Kidney capillary endothelial cell (primary cell): ENCODE measurements around the gene NEB.
"Not testable (repeated sequence)": the region's sequence is repeated elsewhere in the genome, so short reads cannot be mapped to it uniquely, and the experiment has no call there.

ENCODE experiments used
- DNase-seq: peaks from one replicate; pipeline ENCODE4 v3.0.0-alpha.2; 2018; ENCODE audit warnings: low spot score

NEB gene

GRCh38 chr2:151614159-151614558 is 120.1 kb downstream of the NEB start:
- DNase-seq: no peak

DNA sequence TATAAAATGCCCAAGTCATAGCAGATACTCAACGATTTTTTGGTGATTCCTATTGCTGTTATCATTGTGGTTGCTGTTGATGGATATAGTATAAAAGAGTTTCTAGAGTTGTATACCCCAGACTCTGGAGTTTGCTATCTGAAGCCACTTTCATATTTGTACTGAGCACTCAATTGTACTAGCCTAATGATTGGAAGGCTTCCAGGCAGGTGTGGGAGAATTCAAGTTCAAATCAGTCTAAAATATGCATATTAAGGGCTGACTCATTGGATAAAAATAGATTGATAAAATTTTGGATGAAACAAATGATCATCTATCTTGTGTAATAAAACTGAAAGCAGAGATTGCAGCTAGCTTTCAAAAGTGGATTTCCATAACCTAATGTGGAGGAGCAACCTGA is 122.9 kb downstream of the NEB start:
- DNase-seq: no peak

DNA sequence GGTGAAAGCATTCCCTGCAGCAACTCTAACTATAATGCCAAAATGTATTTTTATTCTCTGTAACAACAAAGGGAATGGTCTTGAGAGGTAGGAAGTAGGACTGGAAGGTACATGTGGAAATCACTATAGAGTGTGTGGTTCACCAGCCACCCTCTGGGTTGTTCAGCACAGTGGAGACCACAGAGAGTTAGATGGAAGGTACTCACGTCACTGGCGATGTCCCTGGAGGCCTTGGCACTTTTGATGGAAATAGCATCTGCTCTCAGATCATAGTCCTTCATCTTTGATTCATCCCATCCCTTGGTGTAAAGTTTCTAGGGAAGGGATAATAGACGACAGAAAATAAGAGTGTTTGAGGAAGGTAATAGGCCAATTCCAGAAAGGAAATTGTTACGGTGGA is 124.0 kb downstream of the NEB start:
- DNase-seq: no peak

DNA sequence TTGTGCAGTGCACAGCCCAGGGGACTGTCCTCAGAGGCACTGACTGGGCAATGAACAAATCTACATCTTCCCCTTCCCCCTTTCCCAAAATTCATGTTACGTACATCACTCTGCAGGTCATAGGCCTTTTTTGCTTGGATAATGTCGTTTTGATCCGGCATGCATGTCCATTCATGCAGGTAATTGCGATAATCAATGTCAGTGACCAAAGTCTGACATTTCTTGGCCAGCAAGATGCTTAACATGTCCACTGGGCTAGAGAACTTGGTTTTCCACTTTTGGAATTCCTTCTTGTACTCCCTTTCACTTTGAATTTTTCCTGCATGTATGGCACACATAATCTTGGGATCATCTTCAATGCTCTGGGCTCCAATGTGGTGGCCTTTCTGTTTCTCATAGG is 124.6 kb downstream of the NEB start:
- no peak for DNase-seq

DNA sequence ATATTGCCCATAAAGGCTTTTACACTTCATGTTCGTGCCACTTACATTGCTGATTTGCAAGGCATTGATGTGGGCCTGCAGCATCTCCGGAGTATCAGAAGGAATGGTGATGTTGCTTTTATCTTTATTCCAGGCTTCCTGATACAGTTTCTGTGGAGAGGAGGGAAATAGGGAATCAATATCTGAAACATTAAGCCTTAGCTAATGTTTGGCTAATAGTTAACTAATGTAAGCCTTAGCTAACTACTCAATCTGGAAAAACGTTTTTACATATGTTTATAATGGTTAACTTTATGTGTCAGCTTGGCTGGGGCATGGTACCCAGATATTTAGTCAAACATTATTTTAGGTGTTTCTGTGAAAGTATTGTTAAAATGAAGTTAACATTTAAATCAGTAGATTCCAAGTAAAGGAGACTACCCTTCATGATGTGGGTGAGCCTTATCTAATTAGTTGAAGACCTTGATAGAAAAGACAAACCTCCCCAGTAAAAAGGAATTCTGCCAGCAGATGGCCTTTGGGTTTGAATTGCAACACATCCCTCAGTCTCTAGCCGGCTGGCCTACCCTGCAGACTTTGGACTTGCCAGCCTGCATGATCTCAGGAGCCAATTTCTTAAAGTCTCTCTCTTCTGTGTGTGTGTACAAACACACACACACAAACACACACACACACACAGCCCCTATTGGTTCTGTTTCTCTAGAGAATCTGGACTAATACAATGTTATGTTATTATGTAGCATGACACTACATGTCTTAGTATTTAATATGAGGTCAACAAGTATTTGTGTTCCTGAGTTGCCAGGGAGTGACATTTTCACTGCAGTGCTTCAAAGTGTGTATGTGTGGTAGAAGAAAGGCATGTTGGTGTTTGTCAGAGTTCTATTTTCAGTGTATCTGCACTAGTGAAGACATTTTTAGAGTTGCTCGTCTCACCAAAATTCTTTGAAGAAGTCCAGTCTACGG is 126.5 kb downstream of the NEB start:
- DNase-seq: not testable (repeated sequence)

GRCh38 chr2:151603530-151603929 is 130.7 kb downstream of the NEB start:
- DNase-seq: not testable (repeated sequence)

- DNase-seq: not testable (repeated sequence)
Observed at GRCh38 chr2:151602402-151602801, 131.9 kb downstream of the NEB start.

GRCh38 chr2:151601803-151602202 is 132.5 kb downstream of the NEB start:
- DNase-seq: not testable (repeated sequence)

DNA sequence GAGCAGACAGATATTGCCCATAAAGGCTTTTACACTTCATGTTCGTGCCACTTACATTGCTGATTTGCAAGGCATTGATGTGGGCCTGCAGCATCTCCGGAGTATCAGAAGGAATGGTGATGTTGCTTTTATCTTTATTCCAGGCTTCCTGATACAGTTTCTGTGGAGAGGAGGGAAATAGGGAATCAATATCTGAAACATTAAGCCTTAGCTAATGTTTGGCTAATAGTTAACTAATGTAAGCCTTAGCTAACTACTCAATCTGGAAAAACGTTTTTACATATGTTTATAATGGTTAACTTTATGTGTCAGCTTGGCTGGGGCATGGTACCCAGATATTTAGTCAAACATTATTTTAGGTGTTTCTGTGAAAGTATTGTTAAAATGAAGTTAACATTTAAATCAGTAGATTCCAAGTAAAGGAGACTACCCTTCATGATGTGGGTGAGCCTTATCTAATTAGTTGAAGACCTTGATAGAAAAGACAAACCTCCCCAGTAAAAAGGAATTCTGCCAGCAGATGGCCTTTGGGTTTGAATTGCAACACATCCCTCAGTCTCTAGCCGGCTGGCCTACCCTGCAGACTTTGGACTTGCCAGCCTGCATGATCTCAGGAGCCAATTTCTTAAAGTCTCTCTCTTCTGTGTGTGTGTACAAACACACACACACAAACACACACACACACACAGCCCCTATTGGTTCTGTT is 137.2 kb downstream of the NEB start:
- not testable (repeated sequence) for DNase-seq

GRCh38 chr2:151591908-151592255 is 142.4 kb downstream of the NEB start:
- DNase-seq: not testable (repeated sequence)

GRCh38 chr2:151591250-151591907 is 142.9 kb downstream of the NEB start:
- not testable (repeated sequence) for DNase-seq

GRCh38 chr2:151581300-151581699 is 153.0 kb downstream of the NEB start:
- DNase-seq: not testable (repeated sequence)

GRCh38 chr2:151580697-151581096 is 153.6 kb downstream of the NEB start:
- not testable (repeated sequence) for DNase-seq

DNA sequence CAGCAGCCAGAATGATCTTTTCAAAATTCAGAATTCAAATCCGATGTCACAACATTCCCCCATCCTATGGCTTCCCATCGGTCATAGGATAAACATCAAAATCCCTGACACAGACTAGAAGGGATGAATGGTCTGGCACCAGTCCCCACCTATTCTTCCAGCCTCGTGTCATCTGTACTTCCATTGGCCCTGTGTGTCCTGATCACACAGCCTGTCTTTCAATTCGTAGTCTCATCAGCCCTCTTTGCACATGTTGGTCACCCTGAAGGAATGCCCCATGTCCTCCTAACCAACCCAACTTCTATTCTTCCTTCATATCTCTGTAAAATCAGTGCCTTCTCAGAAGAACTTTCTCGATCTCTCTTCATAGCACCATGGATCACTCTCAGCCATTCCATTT is 157.2 kb downstream of the NEB start:
- no peak for DNase-seq

GRCh38 chr2:151576080-151576479 is 158.2 kb downstream of the NEB start:
- no peak for DNase-seq

DNA sequence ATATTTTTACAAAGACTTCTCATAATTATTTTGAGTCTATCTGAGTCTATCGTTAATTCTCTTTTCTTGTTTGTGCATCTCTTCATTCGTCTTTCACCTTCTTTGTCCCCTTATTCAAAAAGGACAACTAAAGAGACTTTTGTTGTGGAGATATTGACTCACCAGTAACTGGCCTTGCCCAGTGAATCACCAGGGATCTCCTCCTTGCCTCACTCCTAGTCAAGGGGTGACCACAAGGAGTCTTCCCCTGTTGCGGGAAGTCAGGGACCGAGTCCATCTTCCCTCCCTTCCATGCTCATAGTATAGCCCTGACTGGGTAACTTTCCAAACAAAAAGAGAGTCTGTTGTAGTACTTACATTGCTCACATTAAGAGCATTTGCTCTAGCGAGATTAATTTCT is 158.9 kb downstream of the NEB start:
- no peak for DNase-seq

DNA sequence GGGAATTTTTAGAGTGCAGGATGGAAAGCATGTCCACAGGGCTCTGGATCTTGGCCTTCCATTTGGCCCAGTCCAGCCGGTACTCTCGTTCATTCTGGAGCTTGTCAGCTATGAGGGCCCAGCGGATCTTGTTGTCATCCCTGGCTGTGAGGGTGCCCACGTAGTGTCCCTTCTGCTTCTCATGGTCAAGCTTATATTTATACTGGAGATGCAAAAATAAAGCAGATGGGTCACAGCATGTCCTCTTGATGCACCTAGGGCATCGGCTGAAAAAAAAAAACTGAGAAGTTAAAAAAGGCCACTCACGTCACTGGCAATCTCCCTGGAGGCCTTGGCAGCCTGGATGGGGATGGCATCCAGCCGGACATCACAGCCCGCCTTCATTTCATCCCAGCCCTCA is 164.1 kb downstream of the NEB start:
- DNase-seq: no peak

GRCh38 chr2:151569167-151569566 is 165.1 kb downstream of the NEB start:
- DNase-seq: no peak

DNA sequence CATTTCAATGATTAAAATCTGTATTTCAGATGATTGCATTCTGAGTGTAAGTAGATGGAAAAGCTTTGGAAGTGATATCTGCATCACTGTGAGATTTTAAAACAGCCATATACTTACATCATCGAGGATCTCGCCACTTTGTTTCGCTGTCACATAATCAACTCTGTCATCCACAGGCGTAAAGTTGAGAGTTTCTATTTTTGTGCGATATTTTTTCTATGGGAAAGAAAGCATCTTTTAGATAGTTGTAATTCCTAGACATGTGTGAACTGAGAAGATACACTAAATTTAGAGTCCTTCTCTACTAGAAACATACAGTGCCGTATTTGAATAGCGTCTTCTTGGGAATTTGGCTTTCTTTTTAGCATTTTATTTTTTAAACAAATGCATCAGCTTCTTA is 165.8 kb downstream of the NEB start:
- no peak for DNase-seq

DNA sequence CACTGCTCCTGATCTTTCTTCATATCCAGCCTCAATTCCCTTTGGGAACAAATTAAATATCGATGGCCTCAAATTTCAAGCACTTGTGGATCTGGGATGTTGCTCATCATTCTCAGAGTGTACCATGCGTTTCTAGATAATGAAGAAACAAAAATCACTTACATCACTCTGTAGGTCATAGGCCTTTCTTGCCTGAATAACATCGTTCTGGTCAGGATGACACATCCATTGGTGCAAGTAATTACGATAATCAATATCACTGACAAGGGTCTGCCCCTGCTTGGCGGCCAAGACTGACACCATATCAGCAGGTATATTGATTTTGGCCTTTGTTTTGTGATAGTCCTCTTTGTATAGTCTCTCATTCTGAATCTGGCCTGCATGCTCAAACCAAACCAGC is 167.3 kb downstream of the NEB start:
- DNase-seq: no peak

DNA sequence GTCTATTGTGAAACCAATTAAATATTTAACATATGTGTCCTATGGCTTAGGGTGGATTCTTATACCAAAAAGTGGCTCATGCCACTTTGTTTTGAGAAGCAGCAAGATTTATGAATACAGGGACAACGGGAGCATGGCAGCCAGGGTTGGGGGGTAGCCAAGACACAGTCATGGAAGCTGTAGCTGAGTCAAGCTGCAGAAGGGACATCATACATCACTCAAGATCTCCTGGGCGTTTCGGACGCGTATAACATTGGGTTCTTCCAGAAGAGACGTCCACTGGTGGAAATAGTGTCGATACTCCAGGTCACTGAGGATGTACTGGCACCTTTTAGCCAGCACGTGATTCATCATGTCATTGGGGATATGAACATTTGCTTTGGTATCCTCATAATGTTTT is 171.9 kb downstream of the NEB start:
- no peak for DNase-seq

DNA sequence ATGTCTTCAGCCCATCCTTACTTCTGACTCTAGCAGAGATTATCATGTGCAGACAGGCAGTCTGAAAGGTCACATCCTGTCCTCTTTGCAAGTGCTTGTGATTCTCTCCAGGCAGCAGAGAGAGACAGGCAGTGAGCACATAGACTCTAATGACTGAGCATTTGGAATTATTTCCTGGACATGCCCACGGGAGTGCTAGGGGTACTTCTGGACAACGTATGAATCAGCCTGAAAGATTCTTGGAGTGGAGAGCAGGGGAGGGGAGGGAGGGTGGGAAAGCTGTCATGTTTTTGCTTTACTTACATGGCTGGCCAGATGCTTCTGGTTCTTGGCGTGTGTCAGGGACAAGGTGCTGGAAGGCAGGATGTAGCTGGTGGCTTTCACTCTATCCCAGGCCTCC is 174.0 kb downstream of the NEB start:
- peak; percentile 74 for DNase-seq

- not testable (repeated sequence) for DNase-seq
Observed at GRCh38 chr2:151559431-151559830, 174.8 kb downstream of the NEB start.
